Neural cell (in vitro differentiated cells): ENCODE data around the gene C21orf91. TPM values are rescaled to one million over a fixed set of nuclear protein-coding genes. Genes with fewer than 3 reads are reported as not detected.

Experiments used
- H2AFZ ChIP-seq: fragments of 200-600, 300-800 bp; sonication (generic), shearing (Covaris generic); 2 replicates; pipeline ENCODE4 v1.6.0; 2014; ENCODE audit warnings: low read depth, mild to moderate bottlenecking, antibody characterized with exemption, low read length, moderate library complexity
- H3F3A ChIP-seq: fragments of 200-600 bp; shearing (Covaris generic); 2 replicates; pipeline ENCODE4 v1.6.1; 2016; ENCODE audit warnings: mild to moderate bottlenecking, moderate library complexity, mixed read lengths, antibody characterized with exemption, low read length; ENCODE audit not compliant: insufficient read depth, poor library complexity, severe bottlenecking
- H3K27ac ChIP-seq: fragments of 200-600, 300-800 bp; sonication (generic), shearing (Covaris generic); 2 replicates; pipeline ENCODE4 v1.5.1; 2014; ENCODE audit warnings: mild to moderate bottlenecking, low read length, moderate library complexity
- H3K27me3 ChIP-seq: fragments of 300-800, 200-600 bp; sonication (generic), shearing (Covaris generic); 2 replicates; pipeline ENCODE4 v1.6.0; 2014; ENCODE audit warnings: mild to moderate bottlenecking, low read depth, low read length, moderate library complexity; ENCODE audit not compliant: insufficient read depth
- H3K36me3 ChIP-seq: fragments of 300-800, 200-600 bp; sonication (generic), shearing (Covaris generic); 2 replicates; pipeline ENCODE4 v1.5.1; 2014; ENCODE audit warnings: mild to moderate bottlenecking, antibody characterized with exemption, low read length, moderate library complexity; ENCODE audit not compliant: insufficient read depth
- H3K4me2 ChIP-seq: fragments of 300-800, 200-600 bp; sonication (generic), shearing (Covaris generic); 2 replicates; pipeline ENCODE4 v1.6.0; 2014; ENCODE audit warnings: mild to moderate bottlenecking, low read length
- H3K4me3 ChIP-seq: fragments of 300-800, 200-600 bp; sonication (generic), shearing (Covaris generic); 2 replicates; pipeline ENCODE4 v1.5.1; 2014; ENCODE audit warnings: mild to moderate bottlenecking, low read length, moderate library complexity
- H3K79me2 ChIP-seq: fragments of 200-600 bp; shearing (Covaris generic); replicated peaks from 2 replicates; pipeline ENCODE4 v1.6.0; 2014; ENCODE audit warnings: mild to moderate bottlenecking, low read length, moderate library complexity; ENCODE audit not compliant: insufficient read depth
- H3K9ac ChIP-seq: fragments of 300-800, 200-600 bp; sonication (generic), shearing (Covaris generic); 2 replicates; pipeline ENCODE4 v1.6.1; 2016; ENCODE audit warnings: mild to moderate bottlenecking, low read length, mixed read lengths
- H3K9me2 ChIP-seq: fragments of 200-600 bp; shearing (Covaris generic); 2 replicates; pipeline ENCODE4 v1.6.1; 2016; ENCODE audit warnings: mild to moderate bottlenecking, low read length, mixed read lengths; ENCODE audit not compliant: insufficient read depth
- H3K9me3 ChIP-seq: fragments of 200-600, 300-800 bp; sonication (generic), shearing (Covaris generic); 2 replicates; pipeline ENCODE4 v1.6.1; 2016; ENCODE audit warnings: mild to moderate bottlenecking, mixed run types, low read length, moderate library complexity, mixed read lengths
- H4K20me1 ChIP-seq: fragments of 200-600 bp; shearing (Covaris generic); 2 replicates; pipeline ENCODE4 v1.6.1; 2016; ENCODE audit warnings: mild to moderate bottlenecking, mixed run types; ENCODE audit not compliant: insufficient read depth
- EP300 ChIP-seq: fragments of 450-650 bp; conservative IDR thresholded peaks from 2 replicates; pipeline ENCODE4 v1.6.1; 2014; ENCODE audit warnings: antibody characterized with exemption, mild to moderate bottlenecking, moderate library complexity; ENCODE audit not compliant: poor library complexity, severe bottlenecking
- EZH2 ChIP-seq: fragments of 200-600, 300-800 bp; shearing (Covaris generic), sonication (generic); IDR thresholded peaks from 2 replicates; pipeline ENCODE4 v1.6.1; 2014; ENCODE audit warnings: antibody characterized with exemption, low read length, borderline replicate concordance, mild to moderate bottlenecking; ENCODE audit not compliant: insufficient read depth, poor library complexity, severe bottlenecking
- MXI1 ChIP-seq: fragments of 450-650 bp; conservative IDR thresholded peaks from 2 replicates; pipeline ENCODE4 v1.6.1; 2014; ENCODE audit warnings: antibody characterized with exemption, mild to moderate bottlenecking; ENCODE audit not compliant: poor library complexity, severe bottlenecking
- POLR2AphosphoS5 ChIP-seq: IDR thresholded peaks from 2 replicates; pipeline ENCODE4 v1.6.1; 2012
- RAD21 ChIP-seq: fragments of 450-650 bp; conservative IDR thresholded peaks from 2 replicates; pipeline ENCODE4 v1.6.1; 2014; ENCODE audit warnings: antibody characterized with exemption, mild to moderate bottlenecking, moderate library complexity
- SMC3 ChIP-seq: fragments of 450-650 bp; conservative IDR thresholded peaks from 2 replicates; pipeline ENCODE4 v1.6.1; 2014; ENCODE audit warnings: antibody characterized with exemption, mild to moderate bottlenecking, moderate library complexity; ENCODE audit not compliant: poor library complexity
- TAF1 ChIP-seq: IDR thresholded peaks from 2 replicates; pipeline ENCODE4 v1.6.1; 2012; ENCODE audit warnings: low read depth
- polyA plus RNA-seq: library from polyadenylated mRNA; depleted of rRNA; stranded (reverse); fragments of >200 nt; gene quantifications from 2 replicates; pipeline ENCODE4 v1.2.3, GENCODE V29; 2014
- TF ChIP-seq, protein P1 (sequence below): IDR thresholded peaks from 2 replicates; pipeline ENCODE4 v1.6.1; 2012; ENCODE audit warnings: borderline replicate concordance
- TF ChIP-seq, protein P2 (sequence below): fragments of 450-650 bp; IDR thresholded peaks from 2 replicates; pipeline ENCODE4 v1.5.1; 2014; ENCODE audit warnings: antibody characterized with exemption, mild to moderate bottlenecking, moderate library complexity; ENCODE audit not compliant: poor library complexity, severe bottlenecking

Gene C21orf91
- polyA plus RNA-seq, 1 donor from 2014 or later, result 19.6 TPM

DNA sequence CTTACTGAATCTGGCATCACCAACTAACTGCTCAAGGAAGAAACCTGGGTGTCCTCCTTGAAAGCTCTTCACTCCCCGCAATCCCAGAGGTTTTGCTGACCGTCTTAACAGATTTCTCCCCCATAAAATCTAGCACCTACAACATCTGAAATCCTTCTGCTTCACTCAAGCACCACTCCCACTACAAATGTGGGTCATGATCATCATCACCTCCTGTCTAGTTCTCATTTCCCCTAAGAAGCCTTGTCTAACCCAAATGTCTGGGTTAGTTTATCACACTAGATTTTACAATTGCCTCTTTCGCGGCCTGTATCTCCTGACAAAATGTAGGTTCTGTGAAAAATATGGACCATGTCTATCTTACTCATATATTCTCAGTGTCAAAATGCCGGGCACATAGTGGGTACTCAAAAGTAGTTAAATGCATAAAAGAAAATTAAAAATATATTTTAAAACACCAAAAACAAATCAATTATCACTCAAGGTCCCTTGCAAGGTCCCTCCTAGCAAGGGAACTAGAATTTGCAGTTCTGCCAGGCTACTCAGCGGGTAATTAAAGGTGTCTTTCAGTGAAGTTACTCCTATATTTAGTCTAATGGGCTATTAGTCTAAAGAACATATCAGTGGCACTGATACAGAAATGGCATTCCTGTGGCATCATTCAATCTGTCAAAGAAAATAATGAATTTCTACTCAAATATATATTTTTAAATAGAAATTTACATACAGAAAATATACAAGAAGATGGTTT is 19.6 kb downstream of the C21orf91 start:
- Histone ChIP-seq H3K9me2 (no peaks in the 10 kb centered on the region), H4K20me1 (no peaks in the 10 kb centered on the region), H3K9ac (no peak overlapping the region), H3K4me2 (no peak overlapping the region), H3K9me3 (no peaks in the 10 kb centered on the region), H3K27me3 (no peaks in the 10 kb centered on the region), H3K36me3 (no peaks in the 10 kb centered on the region), H3F3A (no peaks in the 10 kb centered on the region), H2AFZ (no peak overlapping the region), H3K79me2 (peaks cover 5% of the 10 kb centered on the region), H3K27ac (no peak overlapping the region), H3K4me3 (no peak overlapping the region)
- TF ChIP-seq, protein P1, sequence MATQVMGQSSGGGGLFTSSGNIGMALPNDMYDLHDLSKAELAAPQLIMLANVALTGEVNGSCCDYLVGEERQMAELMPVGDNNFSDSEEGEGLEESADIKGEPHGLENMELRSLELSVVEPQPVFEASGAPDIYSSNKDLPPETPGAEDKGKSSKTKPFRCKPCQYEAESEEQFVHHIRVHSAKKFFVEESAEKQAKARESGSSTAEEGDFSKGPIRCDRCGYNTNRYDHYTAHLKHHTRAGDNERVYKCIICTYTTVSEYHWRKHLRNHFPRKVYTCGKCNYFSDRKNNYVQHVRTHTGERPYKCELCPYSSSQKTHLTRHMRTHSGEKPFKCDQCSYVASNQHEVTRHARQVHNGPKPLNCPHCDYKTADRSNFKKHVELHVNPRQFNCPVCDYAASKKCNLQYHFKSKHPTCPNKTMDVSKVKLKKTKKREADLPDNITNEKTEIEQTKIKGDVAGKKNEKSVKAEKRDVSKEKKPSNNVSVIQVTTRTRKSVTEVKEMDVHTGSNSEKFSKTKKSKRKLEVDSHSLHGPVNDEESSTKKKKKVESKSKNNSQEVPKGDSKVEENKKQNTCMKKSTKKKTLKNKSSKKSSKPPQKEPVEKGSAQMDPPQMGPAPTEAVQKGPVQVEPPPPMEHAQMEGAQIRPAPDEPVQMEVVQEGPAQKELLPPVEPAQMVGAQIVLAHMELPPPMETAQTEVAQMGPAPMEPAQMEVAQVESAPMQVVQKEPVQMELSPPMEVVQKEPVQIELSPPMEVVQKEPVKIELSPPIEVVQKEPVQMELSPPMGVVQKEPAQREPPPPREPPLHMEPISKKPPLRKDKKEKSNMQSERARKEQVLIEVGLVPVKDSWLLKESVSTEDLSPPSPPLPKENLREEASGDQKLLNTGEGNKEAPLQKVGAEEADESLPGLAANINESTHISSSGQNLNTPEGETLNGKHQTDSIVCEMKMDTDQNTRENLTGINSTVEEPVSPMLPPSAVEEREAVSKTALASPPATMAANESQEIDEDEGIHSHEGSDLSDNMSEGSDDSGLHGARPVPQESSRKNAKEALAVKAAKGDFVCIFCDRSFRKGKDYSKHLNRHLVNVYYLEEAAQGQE, result no peak
- no peak for TF ChIP-seq SMC3
- TF ChIP-seq RAD21, result no peak
- TF ChIP-seq EP300, result no peak
- TF ChIP-seq POLR2AphosphoS5, result no peak
- TF ChIP-seq MXI1, result no peak
- TF ChIP-seq, protein P2, sequence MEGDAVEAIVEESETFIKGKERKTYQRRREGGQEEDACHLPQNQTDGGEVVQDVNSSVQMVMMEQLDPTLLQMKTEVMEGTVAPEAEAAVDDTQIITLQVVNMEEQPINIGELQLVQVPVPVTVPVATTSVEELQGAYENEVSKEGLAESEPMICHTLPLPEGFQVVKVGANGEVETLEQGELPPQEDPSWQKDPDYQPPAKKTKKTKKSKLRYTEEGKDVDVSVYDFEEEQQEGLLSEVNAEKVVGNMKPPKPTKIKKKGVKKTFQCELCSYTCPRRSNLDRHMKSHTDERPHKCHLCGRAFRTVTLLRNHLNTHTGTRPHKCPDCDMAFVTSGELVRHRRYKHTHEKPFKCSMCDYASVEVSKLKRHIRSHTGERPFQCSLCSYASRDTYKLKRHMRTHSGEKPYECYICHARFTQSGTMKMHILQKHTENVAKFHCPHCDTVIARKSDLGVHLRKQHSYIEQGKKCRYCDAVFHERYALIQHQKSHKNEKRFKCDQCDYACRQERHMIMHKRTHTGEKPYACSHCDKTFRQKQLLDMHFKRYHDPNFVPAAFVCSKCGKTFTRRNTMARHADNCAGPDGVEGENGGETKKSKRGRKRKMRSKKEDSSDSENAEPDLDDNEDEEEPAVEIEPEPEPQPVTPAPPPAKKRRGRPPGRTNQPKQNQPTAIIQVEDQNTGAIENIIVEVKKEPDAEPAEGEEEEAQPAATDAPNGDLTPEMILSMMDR, result no peak
- TF ChIP-seq EZH2, result no peak
- TF ChIP-seq TAF1, result no peak

DNA sequence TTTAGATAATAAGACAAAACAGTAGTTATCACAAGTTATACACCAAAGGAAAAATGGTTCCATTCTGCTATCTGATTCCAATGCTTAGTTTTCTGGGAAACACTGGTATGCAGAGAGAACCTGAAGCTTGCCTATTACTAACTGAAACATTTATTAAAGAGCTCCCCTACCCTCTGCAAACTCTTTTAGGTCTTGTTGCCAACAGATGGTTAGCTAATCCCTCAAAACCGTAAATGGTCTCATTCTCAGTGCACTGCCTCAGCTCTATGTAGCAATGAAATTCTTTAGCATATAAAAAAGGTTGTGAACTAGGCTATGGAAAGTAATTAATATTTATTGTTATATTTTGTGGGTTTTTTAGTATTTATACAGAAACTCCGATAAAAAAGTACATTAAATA is 20.4 kb downstream of the C21orf91 start:
- Histone ChIP-seq H3K9me2 (no peaks in the 10 kb centered on the region), H3K27me3 (no peaks in the 10 kb centered on the region), H3K79me2 (peaks cover 5% of the 10 kb centered on the region), H3K9me3 (no peaks in the 10 kb centered on the region), H3K4me2 (no peak overlapping the region), H2AFZ (no peak overlapping the region), H3K36me3 (no peaks in the 10 kb centered on the region), H3K4me3 (no peak overlapping the region), H4K20me1 (no peaks in the 10 kb centered on the region), H3K9ac (no peak overlapping the region), H3K27ac (no peak overlapping the region), H3F3A (no peaks in the 10 kb centered on the region)
- TF ChIP-seq TAF1, result no peak
- no peak for TF ChIP-seq RAD21
- no peak for TF ChIP-seq POLR2AphosphoS5
- no peak for TF ChIP-seq EZH2
- TF ChIP-seq, protein P1, result no peak
- TF ChIP-seq EP300, result no peak
